ENCODE data around the gene APBA2.

DNA sequence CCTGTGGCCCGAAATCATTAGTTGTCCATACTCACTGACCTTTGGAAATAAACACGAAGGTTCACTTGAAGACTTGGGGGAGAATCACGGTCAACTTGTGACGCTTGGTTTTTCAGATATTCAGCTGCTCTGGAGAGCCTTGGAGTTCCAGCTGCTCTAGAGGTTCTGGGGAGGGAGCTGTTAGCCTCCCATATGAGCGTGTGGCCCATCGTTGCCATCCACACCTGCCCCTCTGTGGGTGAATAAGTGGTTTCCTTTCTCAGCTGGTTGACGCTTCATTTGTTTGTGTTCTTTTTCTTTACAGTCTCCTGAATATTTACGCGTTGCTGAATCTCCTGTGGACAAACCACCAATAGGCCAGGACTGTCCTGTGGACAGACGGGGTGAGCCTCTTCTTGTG, 35.6 kb downstream of the APBA2 start:
- TF ChIP-seq, protein P1, sequence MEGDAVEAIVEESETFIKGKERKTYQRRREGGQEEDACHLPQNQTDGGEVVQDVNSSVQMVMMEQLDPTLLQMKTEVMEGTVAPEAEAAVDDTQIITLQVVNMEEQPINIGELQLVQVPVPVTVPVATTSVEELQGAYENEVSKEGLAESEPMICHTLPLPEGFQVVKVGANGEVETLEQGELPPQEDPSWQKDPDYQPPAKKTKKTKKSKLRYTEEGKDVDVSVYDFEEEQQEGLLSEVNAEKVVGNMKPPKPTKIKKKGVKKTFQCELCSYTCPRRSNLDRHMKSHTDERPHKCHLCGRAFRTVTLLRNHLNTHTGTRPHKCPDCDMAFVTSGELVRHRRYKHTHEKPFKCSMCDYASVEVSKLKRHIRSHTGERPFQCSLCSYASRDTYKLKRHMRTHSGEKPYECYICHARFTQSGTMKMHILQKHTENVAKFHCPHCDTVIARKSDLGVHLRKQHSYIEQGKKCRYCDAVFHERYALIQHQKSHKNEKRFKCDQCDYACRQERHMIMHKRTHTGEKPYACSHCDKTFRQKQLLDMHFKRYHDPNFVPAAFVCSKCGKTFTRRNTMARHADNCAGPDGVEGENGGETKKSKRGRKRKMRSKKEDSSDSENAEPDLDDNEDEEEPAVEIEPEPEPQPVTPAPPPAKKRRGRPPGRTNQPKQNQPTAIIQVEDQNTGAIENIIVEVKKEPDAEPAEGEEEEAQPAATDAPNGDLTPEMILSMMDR (CRISPR knock-in tag; IDR thresholded peaks at IDR 0.05) = no peak
- TF ChIP-seq EZH2 (conservative IDR thresholded peaks at IDR 0.05; ENCODE audit: low read depth, low read length) (no peak), RAD21 (CRISPR knock-in tag; IDR thresholded peaks at IDR 0.05) (no peak), ETV5 (CRISPR knock-in tag; IDR thresholded peaks at IDR 0.05; ENCODE audit: borderline replicate concordance) (no peak)
- TF ChIP-seq, protein P2, sequence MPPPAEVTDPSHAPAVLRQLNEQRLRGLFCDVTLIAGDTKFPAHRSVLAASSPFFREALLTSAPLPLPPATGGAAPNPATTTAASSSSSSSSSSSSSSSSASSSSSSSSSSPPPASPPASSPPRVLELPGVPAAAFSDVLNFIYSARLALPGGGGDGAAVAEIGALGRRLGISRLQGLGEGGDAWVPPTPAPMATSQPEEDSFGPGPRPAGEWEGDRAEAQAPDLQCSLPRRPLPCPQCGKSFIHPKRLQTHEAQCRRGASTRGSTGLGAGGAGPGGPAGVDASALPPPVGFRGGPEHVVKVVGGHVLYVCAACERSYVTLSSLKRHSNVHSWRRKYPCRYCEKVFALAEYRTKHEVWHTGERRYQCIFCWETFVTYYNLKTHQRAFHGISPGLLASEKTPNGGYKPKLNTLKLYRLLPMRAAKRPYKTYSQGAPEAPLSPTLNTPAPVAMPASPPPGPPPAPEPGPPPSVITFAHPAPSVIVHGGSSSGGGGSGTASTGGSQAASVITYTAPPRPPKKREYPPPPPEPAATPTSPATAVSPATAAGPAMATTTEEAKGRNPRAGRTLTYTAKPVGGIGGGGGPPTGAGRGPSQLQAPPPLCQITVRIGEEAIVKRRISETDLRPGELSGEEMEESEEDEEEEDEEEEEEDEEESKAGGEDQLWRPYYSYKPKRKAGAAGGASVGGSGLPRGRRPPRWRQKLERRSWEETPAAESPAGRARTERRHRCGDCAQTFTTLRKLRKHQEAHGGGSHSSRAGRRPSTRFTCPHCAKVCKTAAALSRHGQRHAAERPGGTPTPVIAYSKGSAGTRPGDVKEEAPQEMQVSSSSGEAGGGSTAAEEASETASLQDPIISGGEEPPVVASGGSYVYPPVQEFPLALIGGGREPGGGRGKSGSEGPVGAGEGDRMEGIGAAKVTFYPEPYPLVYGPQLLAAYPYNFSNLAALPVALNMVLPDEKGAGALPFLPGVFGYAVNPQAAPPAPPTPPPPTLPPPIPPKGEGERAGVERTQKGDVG (CRISPR knock-in tag; IDR thresholded peaks at IDR 0.05; ENCODE audit: borderline replicate concordance) = no peak

All from HepG2 (cell line).